ENCODE measurements around the gene TFAP2A.

DNA sequence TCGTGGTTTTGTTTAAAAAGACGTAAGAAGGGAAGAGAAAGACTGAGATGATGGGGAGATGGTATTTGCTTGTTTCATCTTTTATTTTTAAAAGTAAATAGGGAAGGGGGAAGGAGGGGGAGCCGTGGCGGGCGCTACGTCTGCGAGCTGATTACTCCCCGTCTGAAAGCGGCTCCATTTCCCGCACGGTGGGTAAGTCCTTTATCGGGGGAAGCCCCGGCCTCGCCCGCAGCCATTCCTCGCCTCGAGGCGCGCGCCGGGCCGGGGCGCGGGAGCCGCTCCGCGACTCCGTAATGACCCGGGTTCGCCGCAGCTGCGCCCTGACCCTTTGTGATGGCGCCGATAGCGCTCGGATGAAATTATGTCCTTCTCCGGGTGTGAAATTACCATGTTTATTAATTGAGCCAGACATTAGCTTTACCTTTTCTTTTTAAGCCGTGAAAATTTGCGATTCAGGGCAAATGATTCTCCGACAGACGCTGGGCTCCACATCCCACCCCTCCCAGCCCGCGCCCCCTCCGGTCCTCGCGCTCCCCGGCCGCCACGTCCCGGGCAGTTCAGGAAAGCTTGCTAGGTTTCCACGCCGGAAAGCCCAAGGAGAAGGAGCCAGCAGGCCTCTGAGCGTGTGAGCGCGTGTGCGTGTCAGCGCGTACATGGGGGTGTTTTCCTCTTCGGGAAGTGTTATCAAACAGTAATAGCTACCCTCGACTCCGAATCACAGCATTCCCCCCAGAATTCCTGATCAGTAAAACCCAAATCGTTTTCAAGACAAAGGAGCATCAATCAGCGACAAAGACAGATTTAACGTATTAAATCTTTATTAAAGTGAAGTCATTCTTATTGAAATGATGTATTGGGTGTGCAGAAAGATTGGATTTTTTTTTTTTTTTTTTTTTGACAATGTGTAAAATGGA is 30.0 kb downstream of the TFAP2A start:
- no peak for TF ChIP-seq POLR2A (IDR thresholded peaks at IDR 0.05)
- TF ChIP-seq, protein P1, sequence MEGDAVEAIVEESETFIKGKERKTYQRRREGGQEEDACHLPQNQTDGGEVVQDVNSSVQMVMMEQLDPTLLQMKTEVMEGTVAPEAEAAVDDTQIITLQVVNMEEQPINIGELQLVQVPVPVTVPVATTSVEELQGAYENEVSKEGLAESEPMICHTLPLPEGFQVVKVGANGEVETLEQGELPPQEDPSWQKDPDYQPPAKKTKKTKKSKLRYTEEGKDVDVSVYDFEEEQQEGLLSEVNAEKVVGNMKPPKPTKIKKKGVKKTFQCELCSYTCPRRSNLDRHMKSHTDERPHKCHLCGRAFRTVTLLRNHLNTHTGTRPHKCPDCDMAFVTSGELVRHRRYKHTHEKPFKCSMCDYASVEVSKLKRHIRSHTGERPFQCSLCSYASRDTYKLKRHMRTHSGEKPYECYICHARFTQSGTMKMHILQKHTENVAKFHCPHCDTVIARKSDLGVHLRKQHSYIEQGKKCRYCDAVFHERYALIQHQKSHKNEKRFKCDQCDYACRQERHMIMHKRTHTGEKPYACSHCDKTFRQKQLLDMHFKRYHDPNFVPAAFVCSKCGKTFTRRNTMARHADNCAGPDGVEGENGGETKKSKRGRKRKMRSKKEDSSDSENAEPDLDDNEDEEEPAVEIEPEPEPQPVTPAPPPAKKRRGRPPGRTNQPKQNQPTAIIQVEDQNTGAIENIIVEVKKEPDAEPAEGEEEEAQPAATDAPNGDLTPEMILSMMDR (IDR thresholded peaks at IDR 0.05) = no peak
